GM18909 (cell line): ENCODE measurements around the gene FRMPD4.

Experiments
- ATAC-seq: cut with Tn5 transposase; IDR thresholded peaks from one replicate; pipeline ENCODE4 v1.9.1; 2021; ENCODE audit warnings: mild to moderate bottlenecking; ENCODE audit not compliant: unreplicated experiment, poor library complexity

FRMPD4 gene

DNA sequence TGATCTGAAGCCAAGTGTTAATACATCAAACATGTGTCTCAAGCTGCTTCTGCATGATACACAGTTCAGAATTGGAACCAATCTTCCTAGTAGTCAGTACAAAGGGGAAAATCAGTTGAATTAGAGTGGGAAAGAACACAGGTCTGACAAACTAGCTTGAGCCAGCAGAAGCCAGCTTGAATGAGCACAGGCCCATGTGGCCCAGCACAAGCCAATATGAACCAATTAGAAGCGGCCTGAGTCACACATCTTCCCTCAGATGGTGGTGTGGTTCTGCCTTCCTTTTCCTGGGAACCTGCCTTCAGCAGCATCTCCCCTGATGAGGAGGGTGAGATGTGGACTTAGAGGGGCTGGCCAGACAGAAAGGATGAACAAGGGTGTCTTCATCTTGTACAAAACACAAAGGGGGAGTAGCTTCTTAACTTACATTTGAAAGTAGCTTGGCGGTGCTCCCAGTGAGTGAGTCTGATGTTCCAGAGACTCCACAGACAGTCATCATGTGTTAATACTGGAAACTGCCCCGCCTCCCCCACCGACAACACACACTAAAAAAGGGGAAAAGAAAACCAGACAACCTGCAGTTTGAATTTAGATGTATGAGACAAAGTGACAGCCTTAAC lies 72.0 kb downstream of the FRMPD4 start:
- ATAC-seq: no peak

DNA sequence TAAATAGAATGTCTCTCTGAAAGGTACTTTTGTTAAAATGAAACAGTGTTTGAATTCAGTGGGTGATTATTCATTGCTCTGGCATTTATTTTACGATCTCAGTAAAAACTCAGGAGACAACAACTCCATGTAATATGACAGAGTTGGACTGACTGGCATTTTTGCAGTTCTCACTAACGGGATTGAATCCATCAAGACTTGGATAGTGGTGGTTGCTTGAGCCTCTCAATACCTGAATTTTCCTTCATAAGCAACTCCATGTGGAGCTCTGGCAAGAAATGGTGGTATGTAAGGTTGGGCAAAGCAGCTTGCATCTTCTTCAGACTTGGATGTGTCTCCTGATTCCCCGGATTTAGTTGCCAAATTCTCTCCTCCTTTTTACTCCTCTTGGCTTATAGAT lies 72.7 kb downstream of the FRMPD4 start:
- no peak for ATAC-seq

DNA sequence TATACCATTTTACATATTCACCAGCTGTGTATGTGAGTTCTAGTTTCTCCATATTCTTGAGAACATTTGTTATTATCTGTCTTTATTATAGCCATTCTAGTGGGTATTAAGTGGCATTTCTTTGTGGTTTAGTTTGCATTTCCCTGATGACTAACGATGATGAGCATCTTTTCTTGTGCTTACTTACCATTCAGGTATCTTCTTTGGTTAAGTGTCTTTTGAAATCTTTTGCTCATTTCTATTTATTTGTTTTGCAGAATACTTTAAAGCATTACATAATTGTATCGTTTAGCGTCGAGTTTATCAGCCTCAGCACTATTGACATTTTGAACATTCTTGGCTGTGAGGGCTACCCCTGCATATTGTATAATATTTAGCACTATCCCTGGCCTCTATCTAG lies 85.4 kb downstream of the FRMPD4 start:
- no peak for ATAC-seq

DNA sequence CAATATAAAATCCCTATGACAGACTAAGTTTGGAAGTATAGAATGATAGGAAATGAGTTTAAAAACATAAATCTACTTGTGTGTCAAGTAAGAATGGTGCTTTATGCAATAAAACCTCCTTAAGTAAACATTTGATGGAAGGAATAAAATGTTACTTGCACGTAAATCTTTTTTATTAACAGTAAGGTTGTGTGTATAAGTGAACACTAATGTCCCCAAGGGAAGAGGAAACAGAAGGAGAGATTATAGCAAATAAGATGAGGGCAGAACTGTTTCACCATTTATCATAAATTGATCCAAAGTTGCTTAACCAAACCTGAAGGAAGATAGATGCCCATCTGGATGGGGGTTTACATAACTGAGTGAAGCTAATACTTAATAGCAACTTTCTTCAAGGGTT lies 86.8 kb downstream of the FRMPD4 start:
- ATAC-seq: no peak

DNA sequence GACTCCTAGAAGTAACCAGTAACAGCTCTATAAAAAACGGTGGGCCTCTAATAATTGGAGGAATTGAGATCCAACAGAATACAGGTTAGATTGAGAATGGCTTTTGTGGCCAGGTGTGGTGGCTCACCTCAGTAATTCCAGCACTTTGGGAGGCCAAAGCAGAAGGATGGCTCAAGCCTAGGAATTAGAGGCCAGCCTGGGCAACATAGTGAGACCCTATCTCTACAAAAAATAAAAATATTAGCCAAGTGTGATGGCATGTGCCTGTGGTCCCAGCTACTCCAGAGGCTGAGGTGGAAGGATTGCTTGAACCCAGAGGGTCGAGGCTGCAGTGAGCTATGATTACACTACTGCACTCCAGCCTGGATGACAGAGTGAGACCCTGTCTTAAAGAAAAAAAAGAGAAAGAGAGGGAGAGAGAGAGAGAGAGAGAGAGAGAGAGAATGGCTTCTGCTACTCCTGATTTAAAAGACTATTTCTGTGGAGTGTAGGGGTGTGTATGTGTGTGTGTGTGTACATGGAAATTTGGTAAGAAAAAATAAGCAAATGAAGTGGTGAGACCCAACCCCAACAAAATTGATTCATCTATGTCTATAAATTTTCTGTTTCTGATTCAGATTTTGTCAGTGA lies 89.3 kb downstream of the FRMPD4 start:
- no peak for ATAC-seq

DNA sequence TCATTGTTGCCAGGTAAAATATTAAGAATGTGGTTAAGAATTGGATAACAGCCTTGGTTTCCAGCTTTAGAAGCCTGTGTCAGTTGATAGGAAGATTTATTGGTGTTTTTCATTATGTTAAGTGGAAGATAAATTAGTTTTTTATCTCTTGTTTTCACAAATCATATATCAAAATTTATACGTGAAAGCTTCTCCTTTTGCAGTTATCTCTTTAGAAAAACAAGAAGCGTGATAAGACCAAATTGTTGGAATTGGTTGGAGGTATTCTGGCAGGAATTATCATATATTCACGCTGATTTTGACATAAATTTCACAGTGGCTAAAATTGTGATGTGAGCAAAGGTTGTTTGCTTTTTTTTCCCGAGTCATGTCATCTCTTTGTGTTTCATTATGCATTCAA lies 90.6 kb downstream of the FRMPD4 start:
- no peak for ATAC-seq

DNA sequence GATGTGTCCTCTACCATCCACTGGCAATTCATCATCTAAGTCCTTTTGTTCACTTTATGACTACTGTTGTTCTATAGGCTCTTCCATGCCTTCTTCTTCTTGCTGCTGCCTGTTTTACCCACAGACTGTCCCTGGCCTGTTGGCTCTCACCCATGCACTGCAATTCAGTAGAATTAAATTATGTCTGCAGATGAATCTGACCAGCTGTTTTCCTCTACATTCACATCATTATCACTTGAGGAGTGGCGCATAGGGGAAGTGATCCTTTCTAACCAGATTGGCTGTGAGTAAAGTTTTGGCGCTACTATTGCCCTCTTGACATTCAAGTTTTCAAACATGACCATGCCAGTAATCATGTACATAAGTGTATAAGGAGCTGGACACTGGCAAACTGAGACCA lies 91.7 kb downstream of the FRMPD4 start:
- ATAC-seq: no peak

DNA sequence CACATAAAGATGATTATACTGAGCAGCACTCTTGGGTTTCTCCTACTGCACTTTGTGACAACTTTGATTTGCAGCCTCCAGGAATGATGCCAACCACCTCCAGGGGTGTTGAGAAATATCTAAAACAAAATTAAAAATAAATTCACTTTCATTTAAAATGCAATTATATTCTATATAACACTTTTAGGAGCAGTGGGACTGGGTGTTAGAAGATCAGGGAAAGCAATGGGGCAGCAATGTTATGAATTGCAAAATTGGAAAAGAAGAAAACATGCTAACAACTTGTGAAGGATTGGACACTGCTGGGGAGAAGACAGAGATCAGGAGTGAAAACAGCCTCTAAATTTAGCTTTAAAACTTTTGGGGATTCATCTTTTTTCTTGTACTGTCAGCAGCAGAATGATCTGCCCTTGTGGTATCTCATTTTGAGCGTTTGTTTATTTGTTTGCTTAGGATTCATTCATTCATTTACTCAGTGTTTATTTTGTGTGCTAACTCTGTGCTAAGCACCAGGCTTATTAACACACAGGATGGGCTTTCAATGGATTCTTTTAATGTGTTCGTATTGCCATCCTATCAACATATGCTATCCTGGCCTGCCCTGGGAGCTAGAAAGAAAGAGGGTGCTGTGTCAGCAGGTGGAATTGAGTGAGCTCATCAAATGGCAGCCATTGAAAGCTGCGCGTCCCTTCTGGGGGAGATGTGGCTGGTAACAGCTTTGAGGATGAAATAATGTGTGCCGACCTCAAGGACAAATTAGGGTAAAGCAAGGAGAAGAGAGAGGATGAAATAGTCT lies 96.5 kb downstream of the FRMPD4 start:
- no peak for ATAC-seq

DNA sequence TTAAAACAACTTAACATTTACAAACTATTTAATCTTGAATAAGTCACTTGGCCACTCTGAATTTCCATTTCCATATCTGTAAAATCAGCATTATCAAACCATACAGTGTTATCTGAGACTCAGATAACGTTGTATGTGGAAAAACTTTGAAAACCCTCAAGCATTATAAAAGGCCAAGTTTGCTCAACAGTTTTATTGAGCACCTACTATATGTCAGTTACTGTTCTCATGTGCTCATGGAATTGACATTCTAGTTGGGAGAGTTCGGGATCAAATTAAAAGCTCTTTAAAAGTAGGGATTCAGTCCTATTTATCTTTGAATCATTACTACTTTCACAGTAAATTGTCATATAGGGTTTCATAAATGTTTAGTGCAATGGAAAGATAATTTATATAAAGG lies 97.9 kb downstream of the FRMPD4 start:
- no peak for ATAC-seq

DNA sequence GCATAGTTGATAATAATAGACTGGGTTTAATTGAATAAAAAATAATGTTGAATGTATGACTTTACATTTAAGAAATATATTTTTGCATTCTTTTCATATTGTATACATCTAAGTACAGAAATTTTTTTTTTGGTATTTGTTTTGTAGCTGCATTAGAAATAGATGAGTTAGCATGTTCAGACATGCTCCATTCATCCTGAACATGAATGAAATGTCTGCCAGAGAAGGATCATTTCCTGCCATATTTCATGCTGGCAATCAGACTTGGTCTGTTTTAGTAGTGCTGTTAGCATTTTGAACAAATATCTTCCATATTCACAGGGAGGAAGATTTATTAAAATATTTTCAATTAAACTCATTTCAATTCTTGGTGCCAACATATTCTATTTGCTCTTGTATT lies 98.9 kb downstream of the FRMPD4 start:
- no peak for ATAC-seq

DNA sequence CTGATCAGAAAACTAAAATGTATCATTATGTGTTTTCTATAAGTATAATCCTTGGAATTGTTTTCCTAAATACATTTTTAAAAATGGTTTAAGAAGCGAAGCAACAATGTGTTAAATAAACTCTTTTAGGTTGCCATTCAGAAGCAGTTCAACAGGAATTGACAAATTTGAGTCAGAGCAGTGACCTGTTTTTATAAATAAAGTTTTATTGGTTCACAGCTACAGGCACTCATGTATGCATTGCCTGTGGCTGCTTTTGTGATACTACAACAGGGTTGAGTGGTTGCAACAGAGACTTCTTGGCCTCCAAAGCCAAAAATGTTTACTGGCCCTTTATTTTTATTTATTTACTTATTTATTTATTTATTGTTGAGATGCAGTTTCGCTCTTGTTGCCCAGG lies 99.5 kb downstream of the FRMPD4 start:
- ATAC-seq: no peak

DNA sequence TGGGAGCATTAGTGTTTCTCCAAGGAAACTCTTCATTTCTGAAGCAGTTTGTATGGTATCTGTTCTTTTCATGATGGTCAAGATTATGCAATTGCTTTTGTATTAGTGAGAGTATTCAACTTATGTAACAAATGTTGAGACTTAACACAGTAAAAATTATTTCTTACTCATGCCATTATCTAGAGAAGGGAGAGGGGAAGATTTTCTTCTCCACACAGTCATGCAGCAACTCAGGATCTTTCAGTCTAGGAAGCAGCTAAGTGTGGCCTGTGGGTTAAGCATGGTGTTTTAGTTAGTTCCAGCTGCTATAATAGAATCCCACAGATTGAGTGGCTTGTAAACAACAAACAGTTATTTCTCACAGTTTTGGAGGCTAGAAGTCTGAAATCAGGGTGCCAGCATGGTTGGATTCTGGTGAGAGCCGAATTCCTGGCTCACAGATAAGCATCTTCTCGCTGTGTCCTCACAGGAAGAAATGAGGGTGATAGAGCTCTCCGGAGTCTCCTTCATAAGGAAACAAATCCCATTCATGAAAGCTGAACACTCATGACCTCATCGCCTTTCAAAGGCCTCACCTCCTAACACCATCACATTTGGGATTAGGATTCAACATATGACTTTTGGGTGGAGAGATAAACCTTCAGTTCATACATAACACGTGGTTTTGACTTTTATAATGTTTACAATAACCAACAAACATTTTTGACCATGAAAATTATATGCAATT lies 101.2 kb downstream of the FRMPD4 start:
- no peak for ATAC-seq

DNA sequence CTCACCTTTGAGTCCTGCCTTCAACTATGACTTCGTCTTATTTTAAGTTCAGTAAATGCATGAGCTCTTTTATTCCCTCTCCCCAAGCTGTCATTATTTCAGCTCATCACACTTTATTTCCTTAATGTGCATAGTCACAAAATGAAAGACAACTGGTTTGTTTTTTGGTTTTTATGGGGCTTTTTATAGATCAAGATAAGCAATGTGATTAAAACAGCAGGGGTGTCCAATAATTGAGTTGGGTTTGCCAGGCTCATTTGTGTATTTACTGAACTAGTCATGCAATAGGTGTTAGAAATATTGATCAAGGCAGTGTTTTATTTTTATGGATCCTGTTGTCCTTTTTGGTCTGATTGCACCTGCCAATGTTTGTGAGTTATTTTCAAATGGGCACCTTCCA lies 102.2 kb downstream of the FRMPD4 start:
- ATAC-seq: no peak

DNA sequence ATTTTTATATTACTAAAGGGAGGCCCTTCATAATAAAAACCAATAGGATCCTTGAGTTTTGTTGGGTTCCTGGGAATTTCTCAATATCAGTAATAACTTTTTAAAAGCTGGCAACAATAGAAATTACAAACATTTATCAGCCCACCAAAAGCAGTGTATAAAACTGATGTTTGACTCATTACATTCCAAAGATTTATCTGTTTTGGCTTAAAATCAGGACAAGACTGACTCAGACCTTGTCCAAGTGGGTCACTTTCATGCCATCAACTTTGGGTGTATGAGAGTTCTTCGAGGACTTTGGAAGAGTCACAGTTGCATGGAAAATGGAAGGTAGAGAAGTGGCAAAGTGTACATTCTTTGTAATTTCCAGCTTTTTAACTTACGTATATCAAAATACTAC lies 102.8 kb downstream of the FRMPD4 start:
- ATAC-seq: no peak

DNA sequence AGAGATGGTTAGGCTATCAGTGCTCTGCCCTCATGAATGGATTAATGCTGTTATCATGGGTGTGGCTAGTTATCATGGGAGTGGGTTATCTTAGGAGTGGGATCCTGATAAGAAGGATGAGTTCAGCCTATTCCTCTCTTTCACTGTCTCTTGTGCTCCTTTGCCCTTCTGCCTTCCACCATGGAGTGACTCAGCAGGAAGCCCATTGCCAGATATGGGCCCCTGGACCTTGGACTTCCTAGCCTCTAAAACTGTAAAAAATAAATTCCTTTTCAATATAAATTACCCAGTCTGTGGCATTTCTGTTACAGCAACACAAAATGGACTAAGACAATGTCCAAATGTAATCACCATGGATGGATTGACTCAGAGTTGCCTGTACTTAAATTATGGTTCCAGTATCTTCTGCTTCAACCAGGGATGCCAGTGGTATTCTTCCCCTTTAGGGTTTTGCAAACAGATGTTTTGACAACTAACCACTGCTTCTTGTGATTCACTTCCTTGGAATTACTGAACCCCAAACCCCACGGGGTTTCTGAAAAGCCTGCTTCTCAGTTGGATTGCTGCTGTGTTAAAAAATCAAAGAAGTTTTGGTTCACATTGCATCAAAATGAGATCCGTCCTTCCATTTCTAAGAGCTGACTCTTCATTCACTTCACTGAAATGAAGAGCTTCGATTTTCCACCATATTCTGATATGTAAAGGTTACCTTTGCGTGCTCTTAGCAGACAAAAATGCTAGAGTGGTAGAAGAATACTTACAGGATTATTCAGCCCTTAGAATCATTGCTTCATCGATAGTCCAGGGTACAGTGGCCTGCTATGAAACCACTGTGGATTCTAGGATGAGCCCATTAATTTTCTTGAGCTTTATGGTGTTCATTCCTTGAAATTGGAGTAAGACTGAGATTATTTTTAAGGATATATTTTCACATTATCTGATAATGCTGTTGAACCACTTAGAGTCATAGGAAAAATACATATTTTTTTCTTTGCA lies 107.7 kb downstream of the FRMPD4 start:
- ATAC-seq: no peak

DNA sequence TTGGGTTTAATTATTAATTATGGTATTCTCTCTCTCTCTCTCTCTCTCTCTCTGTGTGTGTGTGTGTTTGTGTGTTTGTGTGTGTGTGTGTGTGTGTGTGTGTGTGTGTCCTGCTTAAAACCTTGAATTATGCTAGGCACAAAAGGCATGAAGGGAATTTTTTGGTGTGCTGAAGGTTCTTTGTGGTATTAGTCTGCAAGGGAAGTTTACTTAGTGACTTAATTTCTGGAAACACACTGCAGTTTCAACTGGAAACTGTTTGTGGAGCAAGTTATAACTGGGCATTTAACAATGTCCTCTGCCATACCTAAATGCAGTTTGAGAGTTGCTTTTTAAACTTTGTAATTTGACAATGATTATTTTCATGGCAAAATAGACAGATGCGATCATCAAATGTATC lies 111.7 kb downstream of the FRMPD4 start:
- no peak for ATAC-seq

DNA sequence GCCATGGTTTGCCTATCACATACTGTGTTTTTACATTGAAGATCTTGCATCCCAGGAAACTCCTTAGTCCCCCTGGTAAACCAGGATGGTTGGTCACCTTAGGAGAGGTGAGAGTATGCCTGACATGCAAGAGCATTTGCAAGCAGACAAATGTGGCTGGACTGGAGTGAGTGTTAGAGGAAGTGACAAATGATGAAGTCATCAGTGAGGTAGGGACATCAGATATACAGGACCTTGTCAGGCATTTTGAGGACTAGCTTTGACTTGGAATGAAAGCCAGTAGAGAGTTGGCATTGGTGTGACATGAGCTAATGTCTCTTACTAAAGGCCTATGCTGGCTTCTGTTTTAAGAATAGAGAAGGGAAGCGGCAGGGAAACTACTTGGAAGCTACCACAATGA lies 124.9 kb downstream of the FRMPD4 start:
- no peak for ATAC-seq

DNA sequence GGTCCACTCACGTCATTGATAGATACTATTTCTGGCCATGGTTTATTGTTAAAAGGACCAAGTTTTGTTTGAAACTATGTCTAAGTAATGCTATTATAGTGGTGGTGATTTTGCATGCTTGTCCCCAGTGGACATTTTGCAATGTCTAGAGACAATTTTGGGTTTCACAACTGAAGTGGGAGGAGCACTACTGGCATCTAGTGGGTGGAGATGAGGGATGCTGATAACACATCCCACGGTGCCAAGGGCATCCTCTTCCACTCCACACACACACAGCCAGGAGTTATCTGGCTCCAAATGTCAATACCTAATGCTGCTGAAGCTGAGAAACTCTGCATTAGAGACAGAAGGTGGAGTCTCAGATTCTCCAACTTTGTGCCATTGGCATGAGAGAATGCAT lies 131.2 kb downstream of the FRMPD4 start:
- ATAC-seq: no peak

DNA sequence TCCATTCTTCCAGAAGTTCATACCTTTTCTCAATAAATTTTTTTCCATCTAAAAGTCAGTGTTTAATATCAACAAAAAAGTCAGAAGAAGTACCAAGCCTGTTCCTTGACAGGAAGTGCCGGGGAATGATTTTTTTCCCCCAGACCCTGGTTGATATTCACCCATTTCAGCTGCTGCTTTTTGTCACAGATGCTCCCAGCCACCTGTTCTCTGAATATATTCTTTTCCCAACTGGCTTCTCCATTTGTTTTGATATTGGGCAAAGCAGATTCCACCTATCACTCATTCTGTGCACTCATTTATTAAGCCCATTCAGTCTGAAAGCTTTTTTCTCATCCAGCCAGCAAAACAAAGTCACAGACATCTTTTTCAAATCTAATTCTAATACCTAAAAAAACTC lies 139.9 kb downstream of the FRMPD4 start:
- ATAC-seq: no peak

DNA sequence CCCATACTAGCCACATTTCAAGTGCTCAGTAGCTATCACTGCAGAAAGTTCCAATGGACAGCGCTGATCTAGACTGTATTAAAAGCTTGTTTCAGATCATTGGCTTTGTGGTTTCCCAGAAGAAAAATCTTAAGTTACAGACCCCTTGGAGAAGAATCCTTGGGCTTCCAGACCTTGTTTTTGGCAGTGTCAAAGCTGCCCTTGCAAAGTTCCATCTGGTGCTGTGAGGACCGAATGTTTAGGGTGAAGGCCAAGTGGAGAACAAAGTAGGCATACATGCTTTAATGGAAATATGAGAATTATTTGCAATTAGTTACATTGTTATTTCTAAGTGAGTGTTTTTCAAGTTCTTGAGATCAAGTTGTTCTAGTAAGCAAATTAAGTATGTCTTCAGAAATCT lies 144.7 kb downstream of the FRMPD4 start:
- ATAC-seq: no peak
